ENCODE results near the gene MGAT5B.

MGAT5B gene

GRCh38 chr17:76932402-76933333 is 64.5 kb downstream of the MGAT5B start:
- no peak for DNase-seq

- no peak for DNase-seq
Observed at GRCh38 chr17:76934561-76935320, 66.5 kb downstream of the MGAT5B start.

- no peak for DNase-seq
Observed at GRCh38 chr17:76935331-76935730, 67.1 kb downstream of the MGAT5B start.

GRCh38 chr17:76937238-76937637 is 69.0 kb downstream of the MGAT5B start:
- DNase-seq, result no peak

GRCh38 chr17:76938009-76938408 is 69.8 kb downstream of the MGAT5B start:
- no peak for DNase-seq

- no peak for DNase-seq
Observed at GRCh38 chr17:76940295-76940694, 72.1 kb downstream of the MGAT5B start.

GRCh38 chr17:76940738-76941350 is 72.6 kb downstream of the MGAT5B start:
- no peak for DNase-seq

GRCh38 chr17:76943202-76943601 is 75.0 kb downstream of the MGAT5B start:
- DNase-seq, result no peak

- no peak for DNase-seq
Observed at GRCh38 chr17:76943781-76944213, 75.6 kb downstream of the MGAT5B start.

- no peak for DNase-seq
Observed at GRCh38 chr17:76944477-76944876, 76.3 kb downstream of the MGAT5B start.

- DNase-seq, result no peak
Observed at GRCh38 chr17:76946111-76946771, 78.0 kb downstream of the MGAT5B start.

- no peak for DNase-seq
Observed at GRCh38 chr17:76946772-76947135, 78.5 kb downstream of the MGAT5B start.

GRCh38 chr17:76947309-76947708 is 79.1 kb downstream of the MGAT5B start:
- DNase-seq, result no peak

GRCh38 chr17:76947771-76948170 is 79.6 kb downstream of the MGAT5B start:
- DNase-seq, result no peak

GRCh38 chr17:76948301-76948700 is 80.1 kb downstream of the MGAT5B start:
- DNase-seq, result no peak

GRCh38 chr17:76948726-76949342 is 80.6 kb downstream of the MGAT5B start:
- DNase-seq, result no peak

GRCh38 chr17:76949913-76950695 is 81.9 kb downstream of the MGAT5B start:
- no peak for DNase-seq

GRCh38 chr17:76951375-76951905 is 83.2 kb downstream of the MGAT5B start:
- DNase-seq, result no peak

- no peak for DNase-seq
Observed at GRCh38 chr17:76952402-76952801, 84.2 kb downstream of the MGAT5B start.

- DNase-seq, result no peak
Observed at GRCh38 chr17:76953066-76953465, 84.9 kb downstream of the MGAT5B start.

GRCh38 chr17:76953946-76954345 is 85.7 kb downstream of the MGAT5B start:
- no peak for DNase-seq
